ENCODE results near the gene DHRS1. TPM values are rescaled to one million over a fixed set of nuclear protein-coding genes. Genes with fewer than 3 reads are reported as not detected.

Gene DHRS1
- total RNA-seq, 1 experiment from 2014 or later, result 34.7 TPM

DNA sequence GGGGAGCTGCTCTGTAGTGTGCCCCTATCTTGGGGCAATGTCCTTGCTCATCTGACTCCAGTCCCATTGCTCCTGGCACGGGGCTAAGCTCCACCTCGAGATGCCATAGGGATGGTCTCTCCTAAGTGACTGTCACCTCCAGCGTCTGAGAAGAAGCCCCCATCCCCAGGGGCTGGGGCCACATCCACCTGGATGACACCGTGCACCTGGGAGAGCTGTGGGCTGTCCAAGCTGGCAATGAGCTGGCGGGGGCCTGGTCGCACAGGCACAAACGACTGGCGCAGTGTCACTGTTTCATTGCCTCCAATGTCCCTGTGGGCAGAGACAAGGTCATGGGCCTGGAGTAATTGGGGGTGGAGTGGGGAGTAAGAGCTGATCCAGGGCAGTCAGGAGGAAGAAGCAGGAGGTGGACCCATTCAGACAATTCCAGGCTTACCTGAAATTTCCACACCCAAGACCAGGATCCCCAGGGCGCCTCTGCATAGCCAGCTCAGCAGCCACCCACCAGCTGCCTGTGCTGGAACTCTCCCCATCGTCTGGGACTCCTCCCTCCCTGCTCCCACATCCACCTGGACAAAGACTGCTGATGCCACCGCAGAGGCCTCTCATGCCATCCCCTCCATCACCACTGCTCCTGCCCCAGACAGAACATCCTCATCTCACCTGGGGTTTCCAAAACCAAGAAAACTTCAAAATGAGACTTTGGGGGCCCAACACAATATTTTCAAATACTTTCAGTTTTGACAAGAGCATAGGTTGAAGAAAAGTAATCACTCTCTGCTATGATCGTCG lies 50.2 kb downstream of the DHRS1 start:
- ChIA-PET RAD21 (ENCODE audit: low non-redundant PET in 1 of 2, low total read pairs in 2 of 2, uncharacterized antibody in 2 of 2, unreplicated experiment in 2 of 2) (no interaction called here), CTCF (no interaction called here), POLR2A (no interaction called here)
- Histone ChIP-seq H3K4me1 (ENCODE audit: control insufficient read depth in 1 of 2, insufficient read depth in 2 of 2, low read length in 2 of 2) (peaks cover 0 to 5% of the 10 kb centered on the region in 2 experiments; a peak in 1 of 4 replicates), H3K36me3 (ENCODE audit: control insufficient read depth in 1 of 2, insufficient read depth in 2 of 2, low read length in 2 of 2) (no peaks in the 10 kb centered on the region), H2AFZ (ENCODE audit: low read depth, low read length, poor library complexity, severe bottlenecking) (no peak overlapping the region), H3K9me2 (ENCODE audit: insufficient read depth) (no peaks in the 10 kb centered on the region), H3K9me3 (ENCODE audit: control insufficient read depth in 1 of 2, insufficient read depth in 1 of 2, low read depth in 1 of 2, low read length in 2 of 2) (no peaks in the 10 kb centered on the region), H3K4me3 (replicated peaks in 1 of 2; ENCODE audit: low read depth in 1 of 2, low read length in 2 of 2) (no peak overlapping the region), H3K27ac (ENCODE audit: low read depth, low read length) (no peak overlapping the region), H4K20me1 (ENCODE audit: insufficient read depth) (no peaks in the 10 kb centered on the region), H3K4me2 (ENCODE audit: low read length) (no peak overlapping the region), H3K9ac (ENCODE audit: low read length) (no peak overlapping the region), H3K79me2 (ENCODE audit: insufficient read depth, low read length) (no peaks in the 10 kb centered on the region), H3K27me3 (ENCODE audit: insufficient read depth, low read length) (no peaks in the 10 kb centered on the region)
- DNase-seq (ENCODE audit: low read depth, low spot score) (no peak), ATAC-seq (no peak)
- TF ChIP-seq EZH2 (IDR thresholded peaks at IDR 0.05), result no peak
- no peak for TF ChIP-seq EZH2phosphoT487 (IDR thresholded peaks at IDR 0.05; ENCODE audit: borderline replicate concordance)
- no TSS peak for BruUV-seq (replicated peaks)
- intact Hi-C loops (cut with micrococcal nuclease), result no loop called here

DNA sequence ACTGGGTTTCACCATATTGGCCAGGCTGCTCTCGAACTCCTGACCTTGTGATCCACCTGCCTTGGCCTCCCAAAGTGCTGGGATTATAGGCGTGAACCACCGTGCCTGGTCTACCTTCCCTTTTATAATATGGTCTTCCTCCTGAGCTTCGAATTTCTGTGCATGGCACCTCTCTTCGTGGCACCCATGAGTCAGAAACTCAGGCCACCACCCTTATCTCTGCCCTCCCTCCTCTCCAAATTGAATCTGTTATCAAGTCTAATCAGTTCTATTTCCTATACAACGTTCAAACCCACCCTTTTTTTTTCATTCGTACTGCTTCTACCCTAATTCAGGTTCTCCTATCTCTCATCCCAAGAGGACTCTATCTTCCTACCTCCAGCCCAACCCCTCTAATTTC lies 52.2 kb downstream of the DHRS1 start:
- Histone ChIP-seq H3K79me2 (ENCODE audit: insufficient read depth, low read length) (no peaks in the 10 kb centered on the region), H3K27ac (ENCODE audit: low read depth, low read length) (no peak overlapping the region), H3K9me3 (ENCODE audit: control insufficient read depth in 1 of 2, insufficient read depth in 1 of 2, low read depth in 1 of 2, low read length in 2 of 2) (no peaks in the 10 kb centered on the region), H4K20me1 (ENCODE audit: insufficient read depth) (no peaks in the 10 kb centered on the region), H3K27me3 (ENCODE audit: insufficient read depth, low read length) (no peaks in the 10 kb centered on the region), H3K4me2 (ENCODE audit: low read length) (no peak overlapping the region), H3K4me3 (replicated peaks in 1 of 2; ENCODE audit: low read depth in 1 of 2, low read length in 2 of 2) (no peak overlapping the region), H3K9me2 (ENCODE audit: insufficient read depth) (no peaks in the 10 kb centered on the region), H3K4me1 (ENCODE audit: control insufficient read depth in 1 of 2, insufficient read depth in 2 of 2, low read length in 2 of 2) (peaks cover 7 to 20% of the 10 kb centered on the region in 2 experiments), H2AFZ (ENCODE audit: low read depth, low read length, poor library complexity, severe bottlenecking) (no peak overlapping the region), H3K9ac (ENCODE audit: low read length) (no peak overlapping the region), H3K36me3 (ENCODE audit: control insufficient read depth in 1 of 2, insufficient read depth in 2 of 2, low read length in 2 of 2) (no peaks in the 10 kb centered on the region)
- ChIA-PET RAD21 (ENCODE audit: low non-redundant PET in 1 of 2, low total read pairs in 2 of 2, uncharacterized antibody in 2 of 2, unreplicated experiment in 2 of 2) (no interaction called here), POLR2A (interaction anchor here (0.8 kb wide), 1 partner anchor 24 kb away, joined by 5 read pairs; the partner anchor contains the start of gene RABGGTA), CTCF (interaction anchor here (1.0 kb wide), 2 partner anchors 32 to 50 kb away, joined by 3 read pairs; no protein-coding TSS in a partner anchor)
- intact Hi-C loops (cut with micrococcal nuclease), result no loop called here
- DNase-seq (ENCODE audit: low read depth, low spot score) (no peak), ATAC-seq (no peak)
- no peak for TF ChIP-seq JUND (IDR thresholded peaks at IDR 0.05)
- no peak for TF ChIP-seq YY1 (IDR thresholded peaks at IDR 0.05; ENCODE audit: extremely low read depth, insufficient replicate concordance, low read depth, low read length)
- TF ChIP-seq EGR1 (IDR thresholded peaks at IDR 0.05; ENCODE audit: low read depth), result no peak
- TF ChIP-seq CEBPB (IDR thresholded peaks at IDR 0.05; ENCODE audit: low read depth), result no peak
- TF ChIP-seq ZNF274 (IDR thresholded peaks at IDR 0.05; ENCODE audit: low read depth, low read length), result no peak
- TF ChIP-seq, protein P1, sequence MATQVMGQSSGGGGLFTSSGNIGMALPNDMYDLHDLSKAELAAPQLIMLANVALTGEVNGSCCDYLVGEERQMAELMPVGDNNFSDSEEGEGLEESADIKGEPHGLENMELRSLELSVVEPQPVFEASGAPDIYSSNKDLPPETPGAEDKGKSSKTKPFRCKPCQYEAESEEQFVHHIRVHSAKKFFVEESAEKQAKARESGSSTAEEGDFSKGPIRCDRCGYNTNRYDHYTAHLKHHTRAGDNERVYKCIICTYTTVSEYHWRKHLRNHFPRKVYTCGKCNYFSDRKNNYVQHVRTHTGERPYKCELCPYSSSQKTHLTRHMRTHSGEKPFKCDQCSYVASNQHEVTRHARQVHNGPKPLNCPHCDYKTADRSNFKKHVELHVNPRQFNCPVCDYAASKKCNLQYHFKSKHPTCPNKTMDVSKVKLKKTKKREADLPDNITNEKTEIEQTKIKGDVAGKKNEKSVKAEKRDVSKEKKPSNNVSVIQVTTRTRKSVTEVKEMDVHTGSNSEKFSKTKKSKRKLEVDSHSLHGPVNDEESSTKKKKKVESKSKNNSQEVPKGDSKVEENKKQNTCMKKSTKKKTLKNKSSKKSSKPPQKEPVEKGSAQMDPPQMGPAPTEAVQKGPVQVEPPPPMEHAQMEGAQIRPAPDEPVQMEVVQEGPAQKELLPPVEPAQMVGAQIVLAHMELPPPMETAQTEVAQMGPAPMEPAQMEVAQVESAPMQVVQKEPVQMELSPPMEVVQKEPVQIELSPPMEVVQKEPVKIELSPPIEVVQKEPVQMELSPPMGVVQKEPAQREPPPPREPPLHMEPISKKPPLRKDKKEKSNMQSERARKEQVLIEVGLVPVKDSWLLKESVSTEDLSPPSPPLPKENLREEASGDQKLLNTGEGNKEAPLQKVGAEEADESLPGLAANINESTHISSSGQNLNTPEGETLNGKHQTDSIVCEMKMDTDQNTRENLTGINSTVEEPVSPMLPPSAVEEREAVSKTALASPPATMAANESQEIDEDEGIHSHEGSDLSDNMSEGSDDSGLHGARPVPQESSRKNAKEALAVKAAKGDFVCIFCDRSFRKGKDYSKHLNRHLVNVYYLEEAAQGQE (IDR thresholded peaks at IDR 0.05; ENCODE audit: low read depth), result no peak
- TF ChIP-seq, protein P2, sequence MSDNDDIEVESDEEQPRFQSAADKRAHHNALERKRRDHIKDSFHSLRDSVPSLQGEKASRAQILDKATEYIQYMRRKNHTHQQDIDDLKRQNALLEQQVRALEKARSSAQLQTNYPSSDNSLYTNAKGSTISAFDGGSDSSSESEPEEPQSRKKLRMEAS (IDR thresholded peaks at IDR 0.05), result no peak
- BruUV-seq (replicated peaks), result no TSS peak

Measured in HCT116 (cell line).